ENCODE measurements around the gene FGF1. TPM values are rescaled to one million over a fixed set of nuclear protein-coding genes. Genes with fewer than 3 reads are reported as not detected.

Gene FGF1
- total and polyA plus RNA-seq, 2 donors (not counting 1 experiment from before 2014, with no cell fraction given): not detected

GRCh38 chr5:142645456-142645855, 40.4 kb downstream of the FGF1 start:
- no peaks in the 10 kb centered on the region for H3K36me3 ChIP-seq (replicated peaks in 1 of 2; ENCODE audit: control extremely low read depth in 1 of 2, control insufficient read depth in 1 of 2, extremely low read depth in 1 of 2, insufficient read depth in 2 of 2, low read length in 1 of 2)
- H3K27ac Mint-ChIP-seq: no peak overlapping the region

DNA sequence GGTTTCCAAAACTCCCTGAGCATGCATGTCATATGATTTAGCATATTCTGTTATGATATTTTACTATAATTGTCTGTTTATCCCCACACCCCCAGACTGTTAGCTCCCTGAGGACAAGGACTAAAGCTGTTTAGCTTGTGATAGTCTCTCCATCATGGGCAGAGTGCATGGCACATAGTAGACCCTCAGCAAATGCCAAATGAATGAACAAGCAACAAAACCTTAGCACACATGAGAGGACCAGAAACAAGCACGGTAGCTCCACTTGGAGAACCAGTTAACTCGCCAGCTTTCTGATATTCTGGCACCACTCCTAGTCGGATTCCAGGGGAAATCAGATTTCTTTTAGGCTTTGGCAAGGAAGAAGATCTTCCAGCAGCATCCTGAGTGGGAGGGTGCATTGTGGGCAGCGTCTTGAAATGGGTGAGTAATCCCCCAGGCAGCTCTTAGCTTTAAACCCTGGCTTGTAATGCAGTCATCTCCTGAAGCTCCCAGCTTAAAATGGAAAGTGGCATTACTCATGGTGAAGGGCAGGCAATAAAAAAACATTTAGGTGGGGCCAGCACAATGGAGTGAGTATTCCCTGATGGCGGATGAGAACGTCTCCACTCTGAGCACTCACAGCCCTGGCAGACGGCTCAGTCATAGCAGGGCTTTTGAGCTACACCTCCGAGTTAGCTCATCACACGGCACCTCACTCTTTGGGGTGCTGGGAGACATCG, 41.1 kb downstream of the FGF1 start:
- no peak overlapping the region for H3K4me3 ChIP-seq (ENCODE audit: control extremely low read depth in 1 of 5, extremely low read depth in 1 of 5, insufficient read depth in 1 of 5, low read depth in 2 of 5, low read length in 4 of 5)
- no peak overlapping the region for H2AFZ ChIP-seq (ENCODE audit: insufficient read depth, low read depth, low read length, poor library complexity, severe bottlenecking)
- peaks cover 0 to 3% (median 0%) of the 10 kb centered on the region in 3 donors for H3K9me3 ChIP-seq (ENCODE audit: control extremely low read depth in 1 of 3, control insufficient read depth in 2 of 3, insufficient read depth in 1 of 3, low read length in 2 of 3)
- H3K36me3 ChIP-seq (replicated peaks in 1 of 2; ENCODE audit: control extremely low read depth in 1 of 2, control insufficient read depth in 1 of 2, extremely low read depth in 1 of 2, insufficient read depth in 2 of 2, low read length in 1 of 2): no peaks in the 10 kb centered on the region
- H4K20me1 ChIP-seq (ENCODE audit: control insufficient read depth, insufficient read depth, low read length, poor library complexity, severe bottlenecking): no peaks in the 10 kb centered on the region
- ATAC-seq (ENCODE audit: low read depth): no peak
- ChIA-PET CTCF (no interaction called here), POLR2A (no interaction called here)
- H3K27ac ChIP-seq (ENCODE audit: low read length in 2 of 2): no peak overlapping the region
- H3K9me3 Mint-ChIP-seq (ENCODE audit: insufficient read depth): no peaks in the 10 kb centered on the region
- no peaks in the 10 kb centered on the region for H3K79me2 ChIP-seq (ENCODE audit: control insufficient read depth, insufficient read depth, low read length)
- H3K27me3 Mint-ChIP-seq: peaks cover 21% of the 10 kb centered on the region
- no peaks in the 10 kb centered on the region for H3K4me1 ChIP-seq (ENCODE audit: control insufficient read depth in 2 of 2, insufficient read depth in 2 of 2, low read length in 2 of 2)
- H3K27ac Mint-ChIP-seq: no peak overlapping the region
- peaks cover 0 to 5% (median 1%) of the 10 kb centered on the region in 4 experiments for H3K27me3 ChIP-seq (replicated peaks in 1 of 4; ENCODE audit: control extremely low read depth in 1 of 4, control insufficient read depth in 3 of 4, insufficient read depth in 4 of 4, low read length in 3 of 4)
- no peaks in the 10 kb centered on the region for H3K4me1 Mint-ChIP-seq
- no peak overlapping the region for H3K9ac ChIP-seq (ENCODE audit: low read length)
- intact Hi-C loops (cut with micrococcal nuclease): no loop called here
- WGBS (ENCODE audit: insufficient coverage): 87% methylated on average over 9 of the region's 10 CpGs
- H3K4me2 ChIP-seq (replicated peaks; ENCODE audit: low read depth, low read length, poor library complexity, severe bottlenecking): no peak overlapping the region
- DNase-seq: no peak
- TF ChIP-seq, protein P1, sequence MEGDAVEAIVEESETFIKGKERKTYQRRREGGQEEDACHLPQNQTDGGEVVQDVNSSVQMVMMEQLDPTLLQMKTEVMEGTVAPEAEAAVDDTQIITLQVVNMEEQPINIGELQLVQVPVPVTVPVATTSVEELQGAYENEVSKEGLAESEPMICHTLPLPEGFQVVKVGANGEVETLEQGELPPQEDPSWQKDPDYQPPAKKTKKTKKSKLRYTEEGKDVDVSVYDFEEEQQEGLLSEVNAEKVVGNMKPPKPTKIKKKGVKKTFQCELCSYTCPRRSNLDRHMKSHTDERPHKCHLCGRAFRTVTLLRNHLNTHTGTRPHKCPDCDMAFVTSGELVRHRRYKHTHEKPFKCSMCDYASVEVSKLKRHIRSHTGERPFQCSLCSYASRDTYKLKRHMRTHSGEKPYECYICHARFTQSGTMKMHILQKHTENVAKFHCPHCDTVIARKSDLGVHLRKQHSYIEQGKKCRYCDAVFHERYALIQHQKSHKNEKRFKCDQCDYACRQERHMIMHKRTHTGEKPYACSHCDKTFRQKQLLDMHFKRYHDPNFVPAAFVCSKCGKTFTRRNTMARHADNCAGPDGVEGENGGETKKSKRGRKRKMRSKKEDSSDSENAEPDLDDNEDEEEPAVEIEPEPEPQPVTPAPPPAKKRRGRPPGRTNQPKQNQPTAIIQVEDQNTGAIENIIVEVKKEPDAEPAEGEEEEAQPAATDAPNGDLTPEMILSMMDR (IDR thresholded peaks at IDR 0.05): no peak
- no peak for TF ChIP-seq EZH2 (IDR thresholded peaks at IDR 0.05; ENCODE audit: borderline replicate concordance, insufficient read depth, low read depth, low read length, poor library complexity, severe bottlenecking)
- no peak overlapping the region for H3K4me3 Mint-ChIP-seq

More at GRCh38 chr5:142645456-142645855, 40.4 kb downstream of the FGF1 start:
- H3K79me2 ChIP-seq (ENCODE audit: control insufficient read depth, insufficient read depth, low read length): no peaks in the 10 kb centered on the region
- H3K4me1 ChIP-seq (ENCODE audit: control insufficient read depth in 2 of 2, insufficient read depth in 2 of 2, low read length in 2 of 2): no peaks in the 10 kb centered on the region
- H2AFZ ChIP-seq (ENCODE audit: insufficient read depth, low read depth, low read length, poor library complexity, severe bottlenecking): no peak overlapping the region
- 75% methylated on average over 1 of the region's 1 CpG for WGBS (ENCODE audit: insufficient coverage)
- H3K4me2 ChIP-seq (replicated peaks; ENCODE audit: low read depth, low read length, poor library complexity, severe bottlenecking): no peak overlapping the region
- peaks cover 0 to 3% (median 0%) of the 10 kb centered on the region in 3 donors for H3K9me3 ChIP-seq (ENCODE audit: control extremely low read depth in 1 of 3, control insufficient read depth in 2 of 3, insufficient read depth in 1 of 3, low read length in 2 of 3)
- ATAC-seq (ENCODE audit: low read depth) (no peak), DNase-seq (no peak)
- ChIA-PET CTCF (interaction anchor here (2.0 kb wide), 1 partner anchor 10 kb away, joined by 4 read pairs; no protein-coding TSS in a partner anchor), POLR2A (no interaction called here)
- no peaks in the 10 kb centered on the region for H3K9me3 Mint-ChIP-seq (ENCODE audit: insufficient read depth)
- intact Hi-C loops (cut with micrococcal nuclease): no loop called here
- H4K20me1 ChIP-seq (ENCODE audit: control insufficient read depth, insufficient read depth, low read length, poor library complexity, severe bottlenecking): no peaks in the 10 kb centered on the region
- H3K27ac ChIP-seq (ENCODE audit: low read length in 2 of 2): no peak overlapping the region
- peaks cover 18% of the 10 kb centered on the region for H3K27me3 Mint-ChIP-seq
- no peak overlapping the region for H3K4me3 Mint-ChIP-seq
- TF ChIP-seq, protein P1 (IDR thresholded peaks at IDR 0.05): no peak
- no peak for TF ChIP-seq EZH2 (IDR thresholded peaks at IDR 0.05; ENCODE audit: borderline replicate concordance, insufficient read depth, low read depth, low read length, poor library complexity, severe bottlenecking)
- no peak overlapping the region for H3K9ac ChIP-seq (ENCODE audit: low read length)
- H3K4me3 ChIP-seq (ENCODE audit: control extremely low read depth in 1 of 5, extremely low read depth in 1 of 5, insufficient read depth in 1 of 5, low read depth in 2 of 5, low read length in 4 of 5): no peak overlapping the region
- H3K4me1 Mint-ChIP-seq: no peaks in the 10 kb centered on the region
- H3K27me3 ChIP-seq (replicated peaks in 1 of 4; ENCODE audit: control extremely low read depth in 1 of 4, control insufficient read depth in 3 of 4, insufficient read depth in 4 of 4, low read length in 3 of 4): peaks cover 0 to 5% (median 1%) of the 10 kb centered on the region in 4 experiments
